Inflammatory macrophage (primary cell): ENCODE measurements around the gene GABRD.
"Not testable (repeated sequence)": the region's sequence is repeated elsewhere in the genome, so short reads cannot be mapped to it uniquely, and the experiment has no call there.

Source experiments
- DNase-seq, 2 donors: peaks; one replicate each; pipeline ENCODE4 v3.0.0-alpha.2; 2020 to 2022
- total RNA-seq, 18 experiments: gene quantifications; one replicate each; lab custom pipeline; 2026; ENCODE audit warnings: mixed read lengths in 6 of 18, inconsistent platforms in 2 of 18; lab: John Stamatoyannopoulos, UW

Gene GABRD
- 0 to 0.08 (median 0) reads per million in 18 experiments for total RNA-seq

GRCh38 chr1:2019172-2019543 lies at the start of gene GABRD:
TSS of gene GABRD (plus strand) at chr1:2019345. CDS start at chr1:2019424, 79 bp downstream.
- DNase-seq, result no peak

GRCh38 chr1:1969505-1969900 lies 49.6 kb upstream of the GABRD start:
- DNase-seq, result no peak

- DNase-seq, result no peak
These were observed 49.0 kb upstream of the GABRD start for GRCh38 chr1:1969953-1970716.

GRCh38 chr1:1971017-1971416 lies 48.1 kb upstream of the GABRD start:
- no peak for DNase-seq

- DNase-seq, result no peak
These were observed 47.5 kb upstream of the GABRD start for GRCh38 chr1:1971688-1972087.

GRCh38 chr1:1972976-1973715 lies 46.0 kb upstream of the GABRD start:
- DNase-seq, result no peak

GRCh38 chr1:1973716-1974642 lies 45.2 kb upstream of the GABRD start:
- no peak for DNase-seq

GRCh38 chr1:1974834-1975233 lies 44.3 kb upstream of the GABRD start:
- DNase-seq, result no peak

- no peak for DNase-seq
These were observed 43.6 kb upstream of the GABRD start for GRCh38 chr1:1975535-1975934.

- no peak for DNase-seq
These were observed 43.1 kb upstream of the GABRD start for GRCh38 chr1:1976031-1976430.

GRCh38 chr1:1978108-1978507 lies 41.0 kb upstream of the GABRD start:
- no peak for DNase-seq

GRCh38 chr1:1978690-1979481 lies 40.3 kb upstream of the GABRD start:
- DNase-seq, result not testable (repeated sequence)

- no peak for DNase-seq
These were observed 39.5 kb upstream of the GABRD start for GRCh38 chr1:1979482-1980165.

- DNase-seq, result no peak
These were observed 38.5 kb upstream of the GABRD start for GRCh38 chr1:1980467-1981141.

- no peak for DNase-seq
These were observed 38.0 kb upstream of the GABRD start for GRCh38 chr1:1981142-1981500.

- not testable (repeated sequence) for DNase-seq
These were observed 37.4 kb upstream of the GABRD start for GRCh38 chr1:1981631-1982327.

- no peak for DNase-seq
These were observed 36.5 kb upstream of the GABRD start for GRCh38 chr1:1982379-1983232.

GRCh38 chr1:1984560-1985070 lies 34.5 kb upstream of the GABRD start:
- DNase-seq, result no peak
